HG02852 (cell line): ENCODE measurements around the gene PRRG4.
"Not testable (repeated sequence)": the region's sequence is repeated elsewhere in the genome, so short reads cannot be mapped to it uniquely, and the experiment has no call there.

Source experiments
- ATAC-seq: cut with Tn5 transposase; IDR thresholded peaks from one replicate; pipeline ENCODE4 v1.9.1; 2021; ENCODE audit warnings: mild to moderate bottlenecking, moderate library complexity; ENCODE audit not compliant: unreplicated experiment

PRRG4 gene

GRCh38 chr11:32830413-32830738, 649 bp downstream of the PRRG4 start:
- ATAC-seq = no peak

GRCh38 chr11:32830796-32831195, 1.1 kb downstream of the PRRG4 start:
- ATAC-seq = no peak

- ATAC-seq = no peak
These were observed 1.5 kb downstream of the PRRG4 start for GRCh38 chr11:32831221-32831620.

- ATAC-seq = no peak
These were observed 4.2 kb downstream of the PRRG4 start for GRCh38 chr11:32833921-32834320.

GRCh38 chr11:32836946-32837345, 7.2 kb downstream of the PRRG4 start:
- ATAC-seq = no peak

- ATAC-seq = no peak
These were observed 9.0 kb downstream of the PRRG4 start for GRCh38 chr11:32838505-32839274.

- no peak for ATAC-seq
These were observed 9.6 kb downstream of the PRRG4 start for GRCh38 chr11:32839308-32839707.

GRCh38 chr11:32840587-32840986, 10.9 kb downstream of the PRRG4 start:
- no peak for ATAC-seq

- no peak for ATAC-seq
These were observed 13.8 kb downstream of the PRRG4 start for GRCh38 chr11:32843544-32843943.

- no peak for ATAC-seq
These were observed 17.8 kb downstream of the PRRG4 start for GRCh38 chr11:32847511-32847910.

GRCh38 chr11:32849761-32850160, 20.0 kb downstream of the PRRG4 start:
- no peak for ATAC-seq

- no peak for ATAC-seq
These were observed 21.5 kb downstream of the PRRG4 start for GRCh38 chr11:32851251-32851650.

GRCh38 chr11:32852207-32852606, 22.5 kb downstream of the PRRG4 start:
- ATAC-seq = no peak

- ATAC-seq = no peak
These were observed 25.9 kb downstream of the PRRG4 start for GRCh38 chr11:32855601-32856000.

- no peak for ATAC-seq
These were observed 29.0 kb downstream of the PRRG4 start for GRCh38 chr11:32858731-32859130.

- ATAC-seq = no peak
These were observed 32.3 kb downstream of the PRRG4 start for GRCh38 chr11:32861850-32862577.

- ATAC-seq = no peak
These were observed 34.8 kb downstream of the PRRG4 start for GRCh38 chr11:32864555-32864954.

- ATAC-seq = not testable (repeated sequence)
These were observed 39.0 kb downstream of the PRRG4 start for GRCh38 chr11:32868752-32869151.

- no peak for ATAC-seq
These were observed 40.9 kb downstream of the PRRG4 start for GRCh38 chr11:32870676-32871075.

GRCh38 chr11:32874132-32874531, 44.4 kb downstream of the PRRG4 start:
- no peak for ATAC-seq

GRCh38 chr11:32881286-32881685, 51.6 kb downstream of the PRRG4 start:
- ATAC-seq = no peak

- ATAC-seq = no peak
These were observed 53.7 kb downstream of the PRRG4 start for GRCh38 chr11:32883421-32883820.

GRCh38 chr11:32884023-32884422, 54.3 kb downstream of the PRRG4 start:
- no peak for ATAC-seq
